Endothelial cell of umbilical vein (primary cell): ENCODE measurements around the gene PIRT. TPM values are rescaled to one million over a fixed set of nuclear protein-coding genes. Genes with fewer than 3 reads are reported as not detected.

Experiments
- BruUV-seq: library from RNA; stranded (reverse); fragments of 400-500 nt; replicated peaks from 2 replicates; lab custom pipeline; 2021; lab: Mats Ljungman, UMichigan
- CTCF ChIA-PET: fragments of 300-600, 350-600 bp; sonication (Branson Sonifier 250); formaldehyde crosslinking; loops from one replicate; lab custom pipeline; 2021; ENCODE audit warnings: antibody characterized with exemption, inconsistent platforms; lab: Charles Lee
- POLR2A ChIA-PET: fragments of 300-600, 350-600 bp; sonication (Branson Sonifier 250); formaldehyde crosslinking; loops from one replicate; lab custom pipeline; 2021; ENCODE audit warnings: antibody characterized with exemption, inconsistent platforms; lab: Charles Lee
- DNase-seq: peaks from one replicate; pipeline ENCODE4 v3.0.0-alpha.2; 2011; ENCODE audit warnings: low read depth, low spot score
- FAIRE-seq: peaks from 2 replicates; lab custom pipeline; 2011; peaks lifted over from hg19 to GRCh38; lab: Jason Lieb, UNC
- H2AFZ ChIP-seq: 2 replicates; pipeline ENCODE4 v1.6.0; 2012; ENCODE audit warnings: low read depth, low read length, control low read depth, inconsistent platforms
- H3K27ac ChIP-seq: 2 replicates; pipeline ENCODE4 v1.5.1; 2011; ENCODE audit warnings: low read depth, mild to moderate bottlenecking, control low read depth, low read length, moderate library complexity; ENCODE audit not compliant: insufficient read depth
- H3K27me3 ChIP-seq, 2 experiments: 2 replicates each; pipeline versions ENCODE4 v1.6.0 to v1.6.1; 2011; ENCODE audit warnings: low read length in 2 of 2, mixed read lengths in 1 of 2; ENCODE audit not compliant: control insufficient read depth in 2 of 2, insufficient read depth in 2 of 2
- H3K36me3 ChIP-seq, 2 experiments: 2 replicates in 1 of 2; 3 replicates in 1 of 2; pipeline ENCODE4 v1.5.1; 2011; ENCODE audit warnings: low read length in 2 of 2, mild to moderate bottlenecking in 1 of 2, moderate library complexity in 1 of 2; ENCODE audit not compliant: control insufficient read depth in 2 of 2, insufficient read depth in 2 of 2; ENCODE audit errors: extremely low read depth in 1 of 2
- H3K4me1 ChIP-seq: 3 replicates; pipeline ENCODE4 v1.5.1; 2011; ENCODE audit warnings: mild to moderate bottlenecking, low read length; ENCODE audit not compliant: control insufficient read depth, insufficient read depth; ENCODE audit errors: extremely low read depth
- H3K4me2 ChIP-seq: 2 replicates; pipeline ENCODE4 v1.6.1; 2011; ENCODE audit warnings: low read length, control low read depth, mixed read lengths; ENCODE audit not compliant: insufficient read depth
- H3K4me3 ChIP-seq, 3 experiments: fragments of 200-600 bp in 1 of 3; sonication (generic), shearing (Covaris generic) in 1 of 3; replicated peaks in 1 of 3; 2 replicates each; pipeline ENCODE4 v1.5.1; 2011 to 2016; ENCODE audit warnings: control low read depth in 3 of 3, low read length in 3 of 3, mild to moderate bottlenecking in 2 of 3, inconsistent platforms in 1 of 3, low read depth in 1 of 3, moderate library complexity in 1 of 3; ENCODE audit not compliant: insufficient read depth in 1 of 3
- H3K79me2 ChIP-seq: 2 replicates; pipeline ENCODE4 v1.6.0; 2012; ENCODE audit warnings: low read length, inconsistent platforms; ENCODE audit not compliant: control insufficient read depth, insufficient read depth
- H3K9ac ChIP-seq: replicated peaks from 2 replicates; pipeline ENCODE3; 2011; ENCODE audit warnings: low read length, control low read depth; ENCODE audit not compliant: insufficient read depth; ENCODE audit errors: extremely low read depth
- H3K9me1 ChIP-seq: replicated peaks from 3 replicates; pipeline ENCODE4 v1.6.0; 2011; ENCODE audit warnings: mild to moderate bottlenecking, low read length; ENCODE audit not compliant: control insufficient read depth, insufficient read depth; ENCODE audit errors: extremely low read depth
- H3K9me3 ChIP-seq: replicated peaks from 2 replicates; pipeline ENCODE4 v1.5.1; 2012; ENCODE audit warnings: low read length, inconsistent platforms; ENCODE audit not compliant: control insufficient read depth, insufficient read depth
- H4K20me1 ChIP-seq: replicated peaks from 2 replicates; pipeline ENCODE3; 2011; ENCODE audit warnings: mild to moderate bottlenecking, low read length; ENCODE audit not compliant: control insufficient read depth, insufficient read depth; ENCODE audit errors: extremely low read depth
- CTCF ChIP-seq, 2 donors: IDR thresholded peaks; 1 replicate in 1 of 2; 2 replicates in 1 of 2; pipeline ENCODE4 v1.5.1; 2011; ENCODE audit warnings: low read length in 2 of 2, mild to moderate bottlenecking in 2 of 2, moderate library complexity in 2 of 2, control low read depth in 1 of 2, inconsistent platforms in 1 of 2, low read depth in 1 of 2; ENCODE audit not compliant: insufficient read depth in 1 of 2; ENCODE audit errors: extremely low read depth in 1 of 2
- EZH2 ChIP-seq: IDR thresholded peaks from 2 replicates; pipeline ENCODE4 v1.6.1; 2012; ENCODE audit warnings: borderline replicate concordance, low read depth, mild to moderate bottlenecking, moderate library complexity, low read length, inconsistent platforms; ENCODE audit not compliant: severe bottlenecking
- FOS ChIP-seq: IDR thresholded peaks from 2 replicates; pipeline ENCODE4 v1.6.1; 2011; ENCODE audit warnings: mild to moderate bottlenecking, low read length, moderate library complexity, borderline replicate concordance; ENCODE audit not compliant: insufficient read depth
- GATA2 ChIP-seq: IDR thresholded peaks from 2 replicates; pipeline ENCODE4 v1.7.0; 2011; ENCODE audit warnings: low read depth, mild to moderate bottlenecking, moderate library complexity, mixed read lengths, low read length; ENCODE audit not compliant: insufficient read length, insufficient read depth
- JUN ChIP-seq: IDR thresholded peaks from 2 replicates; pipeline ENCODE4 v1.6.1; 2011; ENCODE audit warnings: borderline replicate concordance, low read depth; ENCODE audit not compliant: insufficient read length, insufficient read depth
- MAX ChIP-seq: IDR thresholded peaks from 2 replicates; pipeline ENCODE4 v1.6.1; 2011; ENCODE audit not compliant: insufficient read depth, insufficient read length
- MYC ChIP-seq: IDR thresholded peaks from one replicate; pipeline ENCODE4 v1.6.1; 2011; ENCODE audit warnings: mild to moderate bottlenecking, low read depth, low read length
- POLR2A ChIP-seq: IDR thresholded peaks from 2 replicates; pipeline ENCODE4 v1.6.1; 2012; ENCODE audit warnings: low read depth, mild to moderate bottlenecking, control low read depth, low read length
- POLR2AphosphoS5 ChIP-seq: IDR thresholded peaks from 2 replicates; pipeline ENCODE4 v1.6.1; 2012; ENCODE audit warnings: low read depth, mild to moderate bottlenecking, control low read depth, low read length, moderate library complexity; ENCODE audit not compliant: insufficient read depth
- dilution Hi-C: fragments of 300-500 bp; cut with MboI; formaldehyde crosslinking; loops from one replicate; pipeline ENCODE4 v1.15.0; 2019; ENCODE audit warnings: low sequenced_read_pairs; ENCODE audit not compliant: extremely low pct_ligation_motif_present
- intact Hi-C: fragments of 100-400 bp; cut with micrococcal nuclease; formaldehyde crosslinking; loops from one replicate; pipeline ENCODE4 v1.10.0; 2022
- polyA plus RNA-seq, 4 experiments: library from polyadenylated mRNA; depleted of rRNA in 3 of 4; stranded (reverse) in 3 of 4; unstranded in 1 of 4; fragments of >200 nt; gene quantifications; 2 replicates each; pipeline versions ENCODE4 v1.2.1 to v1.2.3, GENCODE V29; 2011 to 2012; ENCODE audit warnings: missing spikeins in 1 of 4
- total RNA-seq: library from RNA; stranded (reverse); gene quantifications from 2 replicates; pipeline ENCODE4 v1.2.3, GENCODE V29; 2021

Gene PIRT
- total and polyA plus RNA-seq, 2 donors (not counting 3 experiments of a cell fraction or from before 2014, with no cell fraction given), result not detected

- Histone ChIP-seq H3K36me3 (no peaks in the 10 kb centered on the region), H3K27me3 (no peaks in the 10 kb centered on the region), H3K4me3 (no peak overlapping the region), H3K4me1 (no peaks in the 10 kb centered on the region), H2AFZ (no peak overlapping the region), H3K27ac (no peak overlapping the region), H3K9ac (no peak overlapping the region), H3K79me2 (no peaks in the 10 kb centered on the region), H3K4me2 (no peak overlapping the region), H4K20me1 (no peaks in the 10 kb centered on the region), H3K9me1 (no peaks in the 10 kb centered on the region), H3K9me3 (no peaks in the 10 kb centered on the region)
- no TSS peak for BruUV-seq
- POLR2A ChIA-PET, result no interaction called here
- no peak for TF ChIP-seq GATA2
- TF ChIP-seq POLR2AphosphoS5, result no peak
- no peak for TF ChIP-seq EZH2
- TF ChIP-seq JUN, result no peak
- no peak for TF ChIP-seq POLR2A
- TF ChIP-seq MAX, result no peak
- no peak for TF ChIP-seq FOS
- TF ChIP-seq MYC, result no peak
- no peak for TF ChIP-seq CTCF (IDR thresholded peaks at IDR 0.05; ENCODE audit: extremely low read depth in 1 of 2, insufficient read depth in 1 of 2, low read depth in 1 of 2, low read length in 2 of 2)
- dilution Hi-C loops (no loop called here), intact Hi-C loops (no loop called here)
- FAIRE-seq (no peak), DNase-seq (no peak)
- CTCF ChIA-PET, result no interaction called here
Measured at GRCh38 chr17:10777890-10778289, 60.0 kb downstream of the PIRT start.
